WERI-Rb-1 (cell line): ENCODE results near the gene RANBP17.

Experiments
- DNase-seq: peaks from one replicate; pipeline ENCODE4 v3.0.0-alpha.2; 2020
- H3K27ac ChIP-seq: fragments of 250-450 bp; sonication (Bioruptor Pico); 2 replicates; pipeline ENCODE4 v1.5.1; 2020; ENCODE audit warnings: mild to moderate bottlenecking, moderate library complexity
- H3K27me3 ChIP-seq: fragments of 250-450 bp; sonication (Bioruptor Pico); 2 replicates; pipeline ENCODE4 v1.5.1; 2021; ENCODE audit warnings: mild to moderate bottlenecking, low read depth, moderate library complexity; ENCODE audit not compliant: insufficient read depth, severe bottlenecking
- H3K36me3 ChIP-seq: fragments of 250-450 bp; sonication (Bioruptor Pico); 2 replicates; pipeline ENCODE4 v1.5.1; 2020; ENCODE audit warnings: mild to moderate bottlenecking, moderate library complexity
- H3K4me3 ChIP-seq: 2 replicates; pipeline ENCODE4 v1.5.1; 2011; ENCODE audit warnings: low read depth, mild to moderate bottlenecking, control low read depth, low read length
- H3K9me3 ChIP-seq: fragments of 250-450 bp; sonication (Bioruptor Pico); 2 replicates; pipeline ENCODE4 v1.5.1; 2021; ENCODE audit warnings: mild to moderate bottlenecking, moderate library complexity; ENCODE audit not compliant: severe bottlenecking
- TF ChIP-seq, protein P1 (sequence below): IDR thresholded peaks from 2 replicates; pipeline ENCODE4 v1.5.1; 2011; ENCODE audit warnings: low read depth, mild to moderate bottlenecking, control low read depth, inconsistent platforms, low read length

The RANBP17 gene

DNA sequence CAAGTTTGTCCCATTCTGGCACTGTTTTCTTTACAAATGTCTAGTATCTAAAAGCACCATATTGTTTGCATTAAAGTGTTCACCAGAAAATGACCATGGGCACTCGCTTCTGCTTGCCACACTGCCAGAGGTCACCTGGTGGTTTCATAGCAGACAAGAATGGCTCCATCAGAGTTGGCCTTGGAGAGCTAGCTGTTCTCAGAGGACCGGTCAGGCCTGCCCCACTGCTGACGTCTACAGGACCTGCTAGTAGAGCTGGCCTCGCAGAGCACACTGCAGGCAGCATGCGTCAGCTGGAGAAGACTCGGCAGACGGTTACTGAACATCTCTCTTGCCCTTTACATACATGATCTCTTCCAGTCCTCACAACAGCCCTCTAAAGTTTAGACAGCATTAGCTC is 438.5 kb downstream of the RANBP17 start:
- TF ChIP-seq, protein P1, sequence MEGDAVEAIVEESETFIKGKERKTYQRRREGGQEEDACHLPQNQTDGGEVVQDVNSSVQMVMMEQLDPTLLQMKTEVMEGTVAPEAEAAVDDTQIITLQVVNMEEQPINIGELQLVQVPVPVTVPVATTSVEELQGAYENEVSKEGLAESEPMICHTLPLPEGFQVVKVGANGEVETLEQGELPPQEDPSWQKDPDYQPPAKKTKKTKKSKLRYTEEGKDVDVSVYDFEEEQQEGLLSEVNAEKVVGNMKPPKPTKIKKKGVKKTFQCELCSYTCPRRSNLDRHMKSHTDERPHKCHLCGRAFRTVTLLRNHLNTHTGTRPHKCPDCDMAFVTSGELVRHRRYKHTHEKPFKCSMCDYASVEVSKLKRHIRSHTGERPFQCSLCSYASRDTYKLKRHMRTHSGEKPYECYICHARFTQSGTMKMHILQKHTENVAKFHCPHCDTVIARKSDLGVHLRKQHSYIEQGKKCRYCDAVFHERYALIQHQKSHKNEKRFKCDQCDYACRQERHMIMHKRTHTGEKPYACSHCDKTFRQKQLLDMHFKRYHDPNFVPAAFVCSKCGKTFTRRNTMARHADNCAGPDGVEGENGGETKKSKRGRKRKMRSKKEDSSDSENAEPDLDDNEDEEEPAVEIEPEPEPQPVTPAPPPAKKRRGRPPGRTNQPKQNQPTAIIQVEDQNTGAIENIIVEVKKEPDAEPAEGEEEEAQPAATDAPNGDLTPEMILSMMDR: no peak
- Histone ChIP-seq H3K27me3 (no peaks in the 10 kb centered on the region), H3K9me3 (no peaks in the 10 kb centered on the region), H3K27ac (no peak overlapping the region), H3K36me3 (no peaks in the 10 kb centered on the region; the same call in 1 of the 2 replicates), H3K4me3 (no peak overlapping the region)
- no peak for DNase-seq

DNA sequence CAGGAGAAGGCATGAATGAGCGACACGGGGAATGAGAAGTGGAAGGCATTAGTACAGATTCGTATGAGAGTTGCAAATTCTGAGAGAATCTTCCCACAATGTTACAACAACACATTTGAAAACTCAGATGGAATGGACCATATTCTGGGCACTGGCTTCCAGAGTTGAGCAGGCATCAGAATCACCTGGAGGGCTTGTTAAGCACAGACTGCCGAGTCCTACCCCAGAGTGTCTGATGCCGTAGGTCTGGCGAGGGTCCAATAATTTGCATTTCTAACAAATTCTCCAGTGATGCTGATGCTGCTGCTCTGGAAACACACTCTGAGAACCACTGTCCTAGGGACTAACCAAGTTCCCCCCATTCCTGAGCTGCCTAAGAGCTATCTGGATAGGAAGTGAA is 444.3 kb downstream of the RANBP17 start:
- H3K36me3 ChIP-seq: no peaks in the 10 kb centered on the region
- TF ChIP-seq, protein P1: no peak
- H3K27ac ChIP-seq: no peak overlapping the region

DNA sequence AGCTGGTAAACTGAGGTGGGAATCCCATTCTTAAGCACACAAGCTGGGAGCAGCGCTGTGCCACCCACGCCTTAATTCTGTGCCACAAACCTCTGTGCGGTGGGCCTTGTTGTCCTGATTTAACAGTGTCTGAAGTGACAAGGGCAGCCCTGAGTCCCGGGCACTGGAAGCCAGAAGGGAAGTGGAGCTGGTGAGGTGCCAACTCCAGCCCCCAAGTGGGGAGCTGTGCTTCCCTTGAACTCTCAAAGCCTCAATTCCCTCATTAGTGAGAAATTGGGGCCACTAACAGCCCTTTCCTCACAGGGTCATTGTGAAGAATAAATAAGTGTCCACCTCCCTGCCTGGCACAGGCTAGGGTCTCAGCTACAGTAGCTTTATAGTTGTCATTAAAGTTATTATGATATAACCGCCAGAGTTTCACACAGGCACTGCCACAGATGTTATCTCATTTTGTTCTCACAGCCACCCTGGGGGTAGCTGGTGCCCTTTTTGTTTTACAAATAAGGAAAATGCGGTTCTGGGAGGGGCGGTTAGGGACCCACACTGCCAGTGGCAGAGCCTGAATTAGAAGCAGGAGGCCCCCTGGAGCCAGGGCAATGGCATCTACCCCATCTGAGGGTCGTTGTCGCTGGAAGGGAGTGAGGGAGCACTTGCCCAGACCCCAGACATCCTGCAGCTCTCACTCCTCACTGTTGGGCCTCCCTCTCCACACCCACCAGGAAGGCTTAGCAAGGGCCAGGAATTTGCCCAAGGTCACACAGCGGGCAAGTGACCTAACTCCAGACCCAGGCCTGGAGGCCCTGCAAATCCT is 445.2 kb downstream of the RANBP17 start:
- H3K27ac ChIP-seq: no peak overlapping the region
- no peak for DNase-seq
- H3K9me3 ChIP-seq: peaks cover 22% of the 10 kb centered on the region
- TF ChIP-seq, protein P1: no peak
- H3K4me3 ChIP-seq: no peak overlapping the region
- H3K36me3 ChIP-seq: no peaks in the 10 kb centered on the region
- H3K27me3 ChIP-seq: peaks cover 63% of the 10 kb centered on the region

More for the DNA sequence above, 444.3 kb downstream of the RANBP17 start:
- no peak overlapping the region for H3K4me3 ChIP-seq
- peaks cover 22% of the 10 kb centered on the region for H3K9me3 ChIP-seq
- H3K27me3 ChIP-seq: peaks cover 54% of the 10 kb centered on the region
- no peak for DNase-seq

DNA sequence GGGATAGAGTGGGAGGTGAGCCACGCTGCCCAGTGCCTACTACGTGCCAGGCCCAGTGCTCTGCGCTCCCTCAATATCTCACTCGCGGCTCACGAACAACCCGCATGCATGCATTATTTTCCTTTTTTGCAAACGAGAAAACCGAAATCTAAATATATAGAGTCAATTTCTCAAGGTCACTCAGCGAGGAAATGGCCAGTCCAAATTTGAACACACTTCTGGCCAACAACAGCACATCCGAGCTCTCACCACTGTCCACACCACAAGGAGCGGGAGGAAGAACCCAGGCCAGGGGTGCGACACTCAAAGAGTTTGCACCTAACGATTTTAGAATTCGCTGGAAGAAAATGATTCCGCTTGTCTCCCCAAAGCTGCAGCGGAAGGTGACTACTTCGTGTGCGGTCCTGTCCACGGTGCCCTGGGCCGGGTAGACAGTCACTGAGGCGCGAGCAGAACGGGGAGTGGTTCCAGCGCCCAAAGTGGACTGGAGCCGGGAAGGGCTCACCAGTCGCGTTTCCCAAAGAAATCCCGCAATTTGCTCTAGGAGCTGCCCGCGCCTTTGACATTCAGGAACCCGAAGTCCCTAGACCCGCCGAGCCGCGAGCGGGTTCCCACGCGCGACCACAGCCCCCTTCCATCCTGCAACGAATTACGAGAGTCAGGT is 446.1 kb downstream of the RANBP17 start:
- no peak overlapping the region for H3K27ac ChIP-seq
- H3K36me3 ChIP-seq: no peaks in the 10 kb centered on the region
- TF ChIP-seq, protein P1: no peak
- peaks cover 72% of the 10 kb centered on the region for H3K27me3 ChIP-seq
- H3K9me3 ChIP-seq: peaks cover 22% of the 10 kb centered on the region
- no peak overlapping the region for H3K4me3 ChIP-seq
- DNase-seq: no peak

DNA sequence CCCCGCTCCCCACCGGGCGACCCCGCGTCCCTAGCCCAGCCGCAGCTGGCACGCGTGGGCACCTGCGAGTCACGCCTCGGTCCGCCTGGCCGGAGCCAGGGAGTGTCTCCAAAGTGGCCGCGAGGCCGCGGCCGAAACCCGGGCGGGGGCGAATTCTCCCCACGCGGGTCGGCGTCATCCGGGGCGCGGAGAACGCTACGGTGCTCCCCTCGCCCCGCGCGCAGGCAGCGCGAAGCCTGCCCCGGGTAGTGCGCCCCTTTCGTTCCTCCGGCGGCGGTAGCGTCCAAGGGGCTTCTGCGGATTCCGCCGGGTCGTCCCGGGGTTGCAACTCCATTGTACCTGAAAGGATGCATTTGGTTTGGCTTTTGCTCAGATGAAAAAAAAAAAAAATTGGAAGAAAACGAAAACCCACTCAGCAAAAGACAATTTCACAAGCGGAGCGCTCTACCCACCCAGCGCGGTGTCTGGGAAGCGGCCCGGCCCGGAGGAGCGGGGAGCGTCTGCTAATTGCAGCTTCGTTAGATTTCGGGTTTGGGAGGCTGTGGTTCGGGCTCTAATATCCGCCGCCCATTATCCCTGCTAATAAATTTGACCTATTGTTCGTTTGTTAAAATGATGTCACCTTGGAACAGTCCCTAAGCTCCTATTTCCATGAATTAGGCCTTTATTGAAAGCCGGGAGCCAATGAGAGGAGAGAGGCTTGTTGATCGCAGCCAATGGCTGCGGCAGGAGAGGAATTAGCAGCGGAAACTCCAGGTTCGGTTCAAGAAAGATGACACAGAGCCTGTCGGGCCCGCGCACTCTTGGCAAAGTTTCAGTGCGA is 446.8 kb downstream of the RANBP17 start, which contains the start of gene TLX3:
TSS of gene TLX3 (plus strand) at position 796 of the 823 bp plus-strand sequence. CDS start 118 bp downstream, outside the sequence.
- Histone ChIP-seq H3K9me3 (peaks cover 22% of the 10 kb centered on the region), H3K27me3 (peaks cover 79% of the 10 kb centered on the region), H3K36me3 (no peaks in the 10 kb centered on the region), H3K4me3 (no peak within 1 kb of the TSS), H3K27ac (no peak within 1 kb of the TSS)
- DNase-seq: no peak
- TF ChIP-seq, protein P1: no peak
